ENCODE results near the gene KLHDC3.
A peak's percentile ranks its signal among the peaks of the same experiment; 100 is the strongest.

KLHDC3 gene

DNA sequence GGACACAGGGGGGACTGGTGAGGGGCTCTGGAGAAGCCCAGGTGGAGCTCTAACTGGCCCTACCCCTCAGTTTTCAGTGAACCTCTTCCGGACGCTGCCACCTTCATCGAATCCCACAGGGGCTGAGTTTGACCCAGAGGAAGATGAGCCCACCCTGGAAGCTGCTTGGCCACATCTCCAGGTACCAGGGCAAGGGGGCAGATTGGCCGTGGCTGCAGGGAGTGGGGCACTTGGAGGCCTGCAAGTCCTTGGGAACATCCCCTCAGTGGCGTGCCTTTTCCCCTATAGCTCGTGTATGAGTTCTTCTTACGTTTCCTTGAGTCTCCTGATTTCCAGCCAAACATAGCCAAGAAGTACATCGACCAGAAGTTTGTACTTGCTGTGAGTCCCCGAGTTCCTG, 6.9 kb upstream of the KLHDC3 start:
- Histone ChIP-seq H3K4me1 (ENCODE audit: insufficient read depth, low read length) (peaks cover 5% of the 10 kb centered on the region; the same call in 1 of the 2 replicates), H3K36me3 (ENCODE audit: insufficient read depth, low read length) (peaks cover 15% of the 10 kb centered on the region), H3K9ac (ENCODE audit: low read depth, low read length) (no peak overlapping the region), H3K9me3 (ENCODE audit: control insufficient read depth, insufficient read depth, low read length) (no peaks in the 10 kb centered on the region)

DNA sequence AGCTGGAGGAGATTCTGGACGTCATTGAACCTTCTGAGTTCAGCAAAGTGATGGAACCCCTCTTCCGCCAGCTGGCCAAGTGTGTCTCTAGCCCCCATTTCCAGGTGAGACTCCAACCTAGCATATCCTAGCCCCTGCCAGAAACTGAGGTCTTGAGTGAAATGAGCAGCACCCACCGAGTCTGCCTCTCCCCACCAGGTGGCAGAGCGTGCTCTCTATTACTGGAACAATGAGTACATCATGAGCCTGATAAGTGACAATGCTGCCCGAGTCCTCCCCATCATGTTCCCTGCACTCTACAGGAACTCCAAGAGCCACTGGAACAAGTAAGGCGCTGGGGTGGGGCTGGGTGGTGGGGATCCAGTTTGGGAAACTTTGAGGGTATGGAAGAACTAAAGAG, 4.9 kb upstream of the KLHDC3 start:
- Histone ChIP-seq H3K9me3 (ENCODE audit: control insufficient read depth, insufficient read depth, low read length) (no peaks in the 10 kb centered on the region), H3K36me3 (ENCODE audit: insufficient read depth, low read length) (peaks cover 15% of the 10 kb centered on the region), H3K4me1 (ENCODE audit: insufficient read depth, low read length) (0 out of 2 replicates have a peak, but pooled peaks cover 4% of the 10 kb centered on the region), H3K9ac (ENCODE audit: low read depth, low read length) (no peak overlapping the region)

DNA sequence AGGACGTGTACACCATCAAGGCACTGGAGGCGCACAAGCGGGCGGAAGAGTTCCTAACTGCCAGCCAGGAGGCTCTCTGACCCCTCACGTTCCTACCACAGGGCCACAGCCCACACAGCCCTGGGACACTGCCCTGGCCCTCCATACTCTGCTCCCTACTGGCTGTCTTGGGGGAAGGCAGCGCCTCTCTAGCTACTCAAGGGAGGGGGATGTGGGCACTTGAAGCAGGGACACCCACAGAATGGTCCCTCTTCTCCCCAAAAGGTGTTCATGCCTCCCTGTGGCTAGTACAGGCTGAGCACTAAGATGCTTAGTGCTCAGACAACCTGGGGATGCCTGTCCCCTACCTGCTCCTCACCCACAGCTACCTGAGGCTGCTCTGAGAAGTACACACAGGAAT, 2.8 kb upstream of the KLHDC3 start:
- no peak overlapping the region for H3K9ac ChIP-seq (ENCODE audit: low read depth, low read length)
- 0 out of 2 replicates have a peak, but pooled peaks cover 4% of the 10 kb centered on the region for H3K4me1 ChIP-seq (ENCODE audit: insufficient read depth, low read length)
- H3K9me3 ChIP-seq (ENCODE audit: control insufficient read depth, insufficient read depth, low read length): no peaks in the 10 kb centered on the region
- H3K36me3 ChIP-seq (ENCODE audit: insufficient read depth, low read length): peaks cover 15% of the 10 kb centered on the region

DNA sequence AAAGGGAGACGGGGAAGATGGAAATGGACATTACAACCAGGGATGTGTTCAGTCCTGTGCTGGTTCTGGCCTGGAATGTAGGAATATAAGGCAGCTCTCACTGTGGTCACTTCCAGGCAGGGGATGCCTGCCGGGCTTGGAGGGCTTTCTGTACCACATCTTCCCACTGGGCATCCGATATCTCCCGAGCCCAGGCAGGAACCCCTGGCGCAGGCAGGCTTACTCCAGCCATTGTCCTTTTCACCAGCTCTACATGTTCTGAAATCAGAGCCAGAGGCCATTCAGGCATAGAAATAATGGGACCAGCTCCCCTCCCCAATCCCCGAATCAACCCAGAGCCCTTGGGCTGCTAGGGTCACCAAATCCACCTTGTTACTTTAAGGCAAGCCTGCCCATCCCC, 1.7 kb upstream of the KLHDC3 start:
- Histone ChIP-seq H3K4me1 (ENCODE audit: insufficient read depth, low read length) (0 out of 2 replicates have a peak, but pooled peaks cover 4% of the 10 kb centered on the region), H3K9ac (ENCODE audit: low read depth, low read length) (no peak overlapping the region), H3K9me3 (ENCODE audit: control insufficient read depth, insufficient read depth, low read length) (no peaks in the 10 kb centered on the region), H3K36me3 (ENCODE audit: insufficient read depth, low read length) (peaks cover 15% of the 10 kb centered on the region)

DNA sequence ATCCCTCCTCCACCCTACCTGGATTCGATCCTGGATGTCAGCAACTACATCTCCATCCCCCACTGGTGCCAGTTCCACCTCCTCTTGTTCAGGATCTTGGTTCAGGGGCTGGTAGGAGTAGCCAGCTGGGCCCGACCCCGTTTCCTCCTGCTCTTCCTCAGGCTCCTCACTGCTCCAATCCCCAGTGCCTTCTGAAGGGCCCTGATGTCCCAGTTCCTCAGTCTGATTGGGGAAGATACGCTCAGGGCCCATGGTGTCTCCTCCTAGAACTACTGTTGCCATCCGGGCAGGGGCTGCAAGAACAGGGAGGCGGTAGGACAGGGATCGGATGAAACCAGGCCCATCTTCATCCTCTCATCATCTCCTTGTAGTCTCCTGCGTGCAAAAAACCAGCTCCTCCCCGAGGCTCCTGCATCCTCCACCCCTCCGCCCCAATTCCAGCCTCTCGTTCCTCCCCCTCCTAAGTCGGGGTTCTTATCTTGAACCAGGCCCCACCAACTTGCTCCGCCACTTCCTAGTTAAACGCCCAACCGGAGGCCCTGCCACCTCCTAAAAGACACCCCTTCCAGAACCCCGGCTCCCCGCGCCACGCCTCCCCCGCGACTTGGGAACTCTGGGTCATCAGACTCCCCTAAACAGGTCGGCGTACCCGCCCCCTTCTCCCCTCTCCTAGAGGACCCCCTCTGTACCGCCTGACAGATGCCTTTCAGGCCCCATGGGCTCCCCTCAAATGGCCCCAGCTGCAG, 779 bp upstream of the KLHDC3 start:
- peaks cover 13% of the 10 kb centered on the region for H3K36me3 ChIP-seq (ENCODE audit: insufficient read depth, low read length)
- no peaks in the 10 kb centered on the region for H3K9me3 ChIP-seq (ENCODE audit: control insufficient read depth, insufficient read depth, low read length)
- 0 out of 2 replicates have a peak, but pooled peaks cover 4% of the 10 kb centered on the region for H3K4me1 ChIP-seq (ENCODE audit: insufficient read depth, low read length)
- peak overlapping the region; percentile 69 for H3K9ac ChIP-seq (ENCODE audit: low read depth, low read length)

DNA sequence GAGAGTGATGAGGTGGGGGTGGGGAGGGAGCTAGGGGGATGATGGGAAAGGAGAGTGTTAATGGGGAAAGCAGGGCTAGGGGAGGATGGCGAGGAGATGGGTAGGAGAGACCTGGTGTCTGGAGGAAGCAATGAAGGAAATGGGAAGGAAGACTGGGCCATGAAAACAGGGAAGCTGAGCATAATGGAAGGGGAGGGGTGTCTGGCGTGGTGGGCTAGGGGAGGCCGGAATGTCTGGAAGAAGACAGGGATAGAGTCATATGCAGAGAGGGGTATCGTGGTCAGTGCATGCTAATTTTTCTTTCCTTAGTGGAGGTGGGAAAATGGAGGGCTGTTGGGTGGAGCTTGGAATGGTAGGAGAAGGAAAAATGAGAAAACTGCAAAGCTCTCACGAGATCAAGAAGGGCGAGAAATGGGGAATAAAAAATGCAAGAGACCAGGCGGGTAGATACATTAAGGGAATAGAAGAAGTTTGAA, 423 bp downstream of the KLHDC3 start:
- Histone ChIP-seq H3K9ac (ENCODE audit: low read depth, low read length) (peak overlapping the region; percentile 72), H3K9me3 (ENCODE audit: control insufficient read depth, insufficient read depth, low read length) (no peaks in the 10 kb centered on the region), H3K36me3 (ENCODE audit: insufficient read depth, low read length) (peaks cover 9% of the 10 kb centered on the region; the same call in 1 of the 2 replicates), H3K4me1 (ENCODE audit: insufficient read depth, low read length) (0 out of 2 replicates have a peak, but pooled peaks cover 4% of the 10 kb centered on the region)

DNA sequence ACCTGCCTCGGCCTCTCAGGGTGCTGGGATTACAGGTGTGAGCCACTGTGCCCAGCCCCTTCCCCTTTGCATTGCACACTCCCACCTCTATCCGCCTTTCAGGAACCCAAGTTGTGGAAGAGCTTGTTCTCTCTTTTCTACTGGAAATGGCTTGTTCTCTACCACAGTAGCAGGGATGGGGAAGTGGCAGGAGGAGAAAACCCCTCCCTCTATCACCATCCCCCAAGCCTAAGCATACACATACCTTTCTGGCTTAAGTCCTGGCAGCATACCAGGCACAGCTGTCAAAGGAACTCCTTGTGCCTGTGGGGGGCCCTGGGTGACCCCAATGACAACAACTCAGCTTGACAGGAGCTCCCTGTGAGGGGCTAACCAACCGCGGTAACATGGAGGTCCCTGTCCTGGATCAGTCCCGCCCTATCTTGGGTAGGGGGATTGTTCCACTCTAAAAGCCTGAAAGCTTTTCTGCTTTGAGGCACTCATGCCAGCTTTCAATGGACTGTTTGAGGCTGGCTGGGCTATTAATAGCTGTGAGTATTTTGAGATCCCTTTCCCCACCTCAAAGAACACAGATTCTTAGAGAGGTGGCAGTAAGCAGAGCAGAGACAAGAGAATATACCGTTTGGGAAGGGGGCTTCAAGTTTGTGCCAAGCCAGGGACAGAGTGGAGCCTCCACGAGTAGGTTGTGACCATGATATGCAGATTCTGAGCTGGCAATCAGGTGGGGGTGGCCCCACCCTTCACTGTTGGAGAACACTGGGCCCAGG, 2.3 kb downstream of the KLHDC3 start:
- Histone ChIP-seq H3K4me1 (ENCODE audit: insufficient read depth, low read length) (0 out of 2 replicates have a peak, but pooled peaks cover 4% of the 10 kb centered on the region), H3K36me3 (ENCODE audit: insufficient read depth, low read length) (peaks cover 5% of the 10 kb centered on the region; the same call in 1 of the 2 replicates), H3K9ac (ENCODE audit: low read depth, low read length) (no peak overlapping the region)

DNA sequence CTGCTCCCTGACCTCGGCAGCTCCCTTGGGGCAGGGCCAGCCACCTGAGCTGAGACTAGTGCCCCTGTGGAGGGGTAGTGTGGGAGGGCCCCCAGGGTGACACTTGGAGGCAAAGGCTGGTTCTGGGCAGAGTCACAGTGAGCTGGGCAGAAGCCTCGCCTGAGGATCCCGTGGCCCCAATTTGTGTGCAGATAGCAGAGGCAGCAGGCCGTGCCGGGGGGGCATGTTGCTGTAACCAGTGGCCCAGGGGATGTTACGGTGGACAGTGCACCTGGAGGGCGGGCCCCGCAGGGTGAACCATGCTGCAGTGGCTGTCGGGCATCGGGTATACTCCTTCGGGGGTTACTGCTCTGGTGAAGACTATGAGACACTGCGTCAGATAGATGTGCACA, 2.9 kb downstream of the KLHDC3 start:
- peaks cover 5% of the 10 kb centered on the region; the same call in 1 of the 2 replicates for H3K36me3 ChIP-seq (ENCODE audit: insufficient read depth, low read length)
- 0 out of 2 replicates have a peak, but pooled peaks cover 4% of the 10 kb centered on the region for H3K4me1 ChIP-seq (ENCODE audit: insufficient read depth, low read length)
- no peak overlapping the region for H3K9ac ChIP-seq (ENCODE audit: low read depth, low read length)
- no peaks in the 10 kb centered on the region for H3K9me3 ChIP-seq (ENCODE audit: control insufficient read depth, insufficient read depth, low read length)

More for the DNA sequence above, 2.3 kb downstream of the KLHDC3 start:
- H3K9me3 ChIP-seq (ENCODE audit: control insufficient read depth, insufficient read depth, low read length): no peaks in the 10 kb centered on the region

DNA sequence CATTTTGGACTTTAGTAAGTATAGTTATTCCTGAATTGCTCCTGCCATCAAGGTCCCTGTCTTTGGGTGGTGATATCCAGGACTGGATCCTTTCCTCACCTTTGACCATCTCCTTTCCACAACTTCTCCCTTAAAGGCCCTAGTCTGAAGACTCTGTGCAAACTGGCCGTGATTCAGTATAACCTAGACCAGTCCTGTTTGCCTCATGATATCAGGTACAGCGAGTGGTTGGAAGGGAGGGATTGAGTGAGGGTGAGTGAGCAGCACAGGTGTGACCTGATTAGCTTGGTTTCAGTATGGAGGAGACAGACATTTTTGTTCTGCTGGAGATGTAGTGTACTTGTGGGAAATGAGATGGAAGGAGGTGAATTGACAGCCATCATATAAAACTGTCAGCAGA, 5.1 kb downstream of the KLHDC3 start:
- Histone ChIP-seq H3K4me1 (ENCODE audit: insufficient read depth, low read length) (no peaks in the 10 kb centered on the region), H3K9me3 (ENCODE audit: control insufficient read depth, insufficient read depth, low read length) (no peaks in the 10 kb centered on the region), H3K9ac (ENCODE audit: low read depth, low read length) (no peak overlapping the region)

DNA sequence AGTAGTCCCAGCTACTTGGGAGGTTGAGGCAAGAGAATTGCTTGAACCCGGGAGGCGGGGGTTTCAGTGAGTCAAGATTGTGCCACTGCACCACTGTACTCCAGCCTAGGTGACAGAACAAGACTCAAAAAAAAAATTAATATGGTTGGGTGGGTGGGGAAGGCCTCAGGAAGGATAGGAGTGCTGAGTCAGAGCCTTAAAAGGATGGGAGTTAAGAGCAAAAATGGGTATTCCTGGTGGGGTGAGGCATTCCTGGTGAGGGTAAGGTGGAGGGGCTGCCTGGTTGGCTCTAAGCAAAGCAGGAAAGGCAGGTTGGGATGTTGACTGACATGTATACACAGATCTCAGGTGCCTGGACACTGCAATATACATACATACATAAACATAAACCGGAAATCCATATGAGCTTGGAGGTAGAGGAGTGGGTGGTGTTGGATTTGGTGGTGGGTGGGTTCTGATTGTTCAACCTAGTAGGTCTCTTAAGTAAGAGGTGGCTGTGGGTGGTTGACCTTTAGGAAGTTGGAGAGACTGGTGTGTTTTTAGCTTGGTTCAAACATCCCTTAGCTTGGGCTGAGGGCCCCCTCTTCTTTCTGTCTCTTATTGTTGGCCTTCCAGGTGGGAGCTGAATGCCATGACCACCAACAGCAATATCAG, 6.1 kb downstream of the KLHDC3 start:
- no peaks in the 10 kb centered on the region for H3K4me1 ChIP-seq (ENCODE audit: insufficient read depth, low read length)
- peaks cover 15% of the 10 kb centered on the region for H3K36me3 ChIP-seq (ENCODE audit: insufficient read depth, low read length)
- H3K9ac ChIP-seq (ENCODE audit: low read depth, low read length): no peak overlapping the region

More for the DNA sequence above, 5.1 kb downstream of the KLHDC3 start:
- peaks cover 7% of the 10 kb centered on the region for H3K36me3 ChIP-seq (ENCODE audit: insufficient read depth, low read length)

DNA sequence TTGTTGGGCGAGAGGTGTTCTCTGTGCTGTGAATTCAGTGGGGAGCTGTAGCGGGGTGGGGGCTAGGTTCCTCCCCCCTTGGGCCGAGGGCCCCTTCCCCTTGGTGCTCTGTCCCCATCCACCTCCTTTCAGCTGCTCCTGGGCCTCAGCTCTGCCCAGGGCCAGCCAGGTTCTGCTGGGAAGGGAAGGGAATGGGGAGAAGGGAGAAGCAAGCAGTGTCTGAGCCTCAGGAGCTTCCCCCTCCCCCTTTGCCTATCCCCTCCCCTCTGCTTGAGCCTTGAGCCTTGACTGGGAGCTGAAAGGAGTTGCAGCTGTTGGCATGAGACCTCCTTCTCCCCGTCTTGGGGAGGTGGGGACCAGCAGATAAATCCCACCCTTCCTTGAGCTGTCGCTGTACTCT, 6.8 kb downstream of the KLHDC3 start:
- H3K9me3 ChIP-seq (ENCODE audit: control insufficient read depth, insufficient read depth, low read length): no peaks in the 10 kb centered on the region
- peak overlapping the region; percentile 99 for H3K9ac ChIP-seq (ENCODE audit: low read depth, low read length)
- peaks cover 17% of the 10 kb centered on the region for H3K36me3 ChIP-seq (ENCODE audit: insufficient read depth, low read length)
- no peaks in the 10 kb centered on the region for H3K4me1 ChIP-seq (ENCODE audit: insufficient read depth, low read length)

More for the DNA sequence above, 6.1 kb downstream of the KLHDC3 start:
- no peaks in the 10 kb centered on the region for H3K9me3 ChIP-seq (ENCODE audit: control insufficient read depth, insufficient read depth, low read length)

DNA sequence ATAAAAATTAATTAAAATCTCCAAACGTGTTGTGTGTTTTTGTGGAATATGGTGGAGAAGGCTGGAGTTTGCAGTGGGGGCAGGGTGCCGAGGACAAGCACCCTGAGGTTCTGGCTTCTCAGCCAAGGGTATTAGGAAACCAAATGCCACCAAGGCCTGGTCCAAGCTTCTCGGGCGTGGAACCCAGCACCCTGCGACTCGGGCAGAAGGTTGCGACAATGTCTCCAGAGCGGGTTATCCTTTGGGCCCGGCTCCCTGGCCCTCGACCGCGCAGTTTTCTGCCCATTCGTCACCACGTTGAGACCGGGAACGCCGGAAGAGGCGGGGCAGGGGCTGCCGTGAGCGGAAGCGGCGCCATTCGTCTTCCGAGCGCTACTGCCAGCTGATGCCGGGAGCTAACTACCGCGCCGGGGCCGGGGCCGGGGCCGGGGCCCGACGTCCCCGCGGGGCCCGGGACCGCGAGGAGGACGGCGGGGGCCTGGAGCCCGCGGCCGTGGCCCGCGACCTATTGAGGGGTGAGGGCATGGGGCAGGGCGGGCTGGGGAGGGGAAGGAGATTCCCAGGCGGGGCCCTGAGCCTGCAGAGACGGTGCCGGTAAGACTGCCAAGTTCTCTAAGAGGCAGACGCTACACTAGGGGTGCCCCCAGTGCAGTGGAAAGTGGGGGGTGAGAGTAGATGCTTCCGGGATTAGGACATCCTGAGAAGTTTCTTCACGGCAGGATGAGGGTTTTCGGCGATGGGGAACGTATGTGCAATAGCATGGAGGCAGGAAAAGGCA, 7.4 kb downstream of the KLHDC3 start, which contains the start of gene RRP36:
Gene RRP36 (plus strand): TSS at position 354 of the 778 bp plus-strand sequence. CDS start 32 bp downstream, at position 386.
- no peaks in the 10 kb centered on the region for H3K4me1 ChIP-seq (ENCODE audit: insufficient read depth, low read length)

DNA sequence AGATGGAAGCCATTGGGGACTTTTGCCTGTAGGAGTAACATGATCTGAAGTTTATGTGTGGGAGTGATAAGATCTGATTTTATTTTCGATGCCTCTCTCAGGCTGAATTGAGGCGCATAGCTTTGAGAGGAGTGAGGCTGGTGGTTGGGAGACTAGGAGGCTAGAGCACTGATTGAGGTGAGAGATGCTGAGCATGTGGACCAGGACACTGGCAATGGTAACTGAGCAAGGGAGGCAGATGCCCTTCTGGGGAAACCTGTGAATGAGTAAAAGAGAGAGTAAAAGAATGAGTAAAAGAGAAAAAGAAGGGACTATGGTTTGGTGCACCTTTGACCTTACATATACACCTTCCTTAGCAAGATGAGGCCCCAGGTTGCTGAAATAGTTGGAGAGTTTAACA, 10.4 kb downstream of the KLHDC3 start:
- peaks cover 41% of the 10 kb centered on the region for H3K36me3 ChIP-seq (ENCODE audit: insufficient read depth, low read length)
- no peak overlapping the region for H3K9ac ChIP-seq (ENCODE audit: low read depth, low read length)
- no peaks in the 10 kb centered on the region for H3K4me1 ChIP-seq (ENCODE audit: insufficient read depth, low read length)
- no peaks in the 10 kb centered on the region for H3K9me3 ChIP-seq (ENCODE audit: control insufficient read depth, insufficient read depth, low read length)

More for the DNA sequence above, 7.4 kb downstream of the KLHDC3 start, which contains the start of gene RRP36:
- Histone ChIP-seq H3K9me3 (ENCODE audit: control insufficient read depth, insufficient read depth, low read length) (no peaks in the 10 kb centered on the region), H3K36me3 (ENCODE audit: insufficient read depth, low read length) (peaks cover 23% of the 10 kb centered on the region), H3K9ac (ENCODE audit: low read depth, low read length) (peak within 1 kb of the TSS; percentile 99)

Measured in ES-I3 (cell line).